Psoas muscle (tissue), 8 donors: ENCODE measurements around the gene NFU1. TPM values are rescaled to one million over a fixed set of nuclear protein-coding genes. Genes with fewer than 3 reads are reported as not detected.

Experiments used
- ATAC-seq, 4 donors: fragments of 200-7000 bp; cut with Tn5 transposase; one replicate each; pipeline ENCODE4 v1.9.1; 2020; ENCODE audit warnings: moderate library complexity in 3 of 4, mild to moderate bottlenecking in 2 of 4
- DNase-seq, 2 donors: peaks; one replicate each; pipeline ENCODE4 v3.0.0-alpha.2; 2020
- H3K27ac ChIP-seq: fragments of 200-600 bp; one replicate; pipeline ENCODE4 v1.8.0; 2022
- H3K27me3 ChIP-seq, 3 donors: fragments of 200-600 bp in 1 of 3; one replicate each; pipeline versions ENCODE4 v1.6.1 to v1.8.0; 2013 to 2022; ENCODE audit warnings: low read length in 2 of 3, mild to moderate bottlenecking in 2 of 3, moderate library complexity in 1 of 3; ENCODE audit not compliant: insufficient read depth in 3 of 3
- H3K36me3 ChIP-seq, 2 donors: fragments of 200-600 bp in 1 of 2; one replicate each; pipeline versions ENCODE4 v1.6.1 to v1.8.0; 2013 to 2022; ENCODE audit warnings: low read depth in 1 of 2, mild to moderate bottlenecking in 1 of 2, moderate library complexity in 1 of 2; ENCODE audit not compliant: insufficient read depth in 1 of 2
- H3K4me1 ChIP-seq: fragments of 200-600 bp; one replicate; pipeline ENCODE4 v1.8.0; 2022
- H3K4me3 ChIP-seq: fragments of 200-600 bp; one replicate; pipeline ENCODE4 v1.8.0; 2022; ENCODE audit warnings: mild to moderate bottlenecking
- H3K9me3 ChIP-seq: fragments of 200-600 bp; one replicate; pipeline ENCODE4 v1.8.0; 2022
- CTCF ChIP-seq: fragments of 200-600 bp; IDR thresholded peaks from one replicate; pipeline ENCODE4 v1.8.0; 2022; ENCODE audit warnings: antibody characterized with exemption
- WGBS, 3 donors: extraction: QIAGEN DNeasy Blood & Tissue Kit; methylation state at CpG; one replicate each; pipeline versions ENCODE4 v1.1.6 to v1.1.7; 2013; 5-methylcytosine and 5-hydroxymethylcytosine counted together
- intact Hi-C, 2 donors: fragments of 100-400 bp; cut with DNase I; formaldehyde crosslinking; loops; one replicate each; pipeline versions ENCODE4 v1.11.0 to v1.14.2; 2022
- polyA plus RNA-seq, 3 donors: library from polyadenylated mRNA; stranded (reverse); fragments of 200-250 nt; gene quantifications; one replicate each; pipeline ENCODE4 v1.2.3, GENCODE V29; 2013
- total RNA-seq, 4 donors: library from RNA; stranded (reverse); fragmentation: NEBNext Ultra II Directional in 2 of 4; extraction: Animal tissue kit (Norgen Biotek cat#: 25700) in 2 of 4; gene quantifications; one replicate each; pipeline versions ENCODE4 v1.2.1 to v1.2.4, GENCODE V29; 2021 to 2023
- donor health status: healthy with polysubstance abuse.
- donor health status: DM: no; HTN: no; CAD: no; lungs with moderate emphysema.
- donor health status: Bipolar disorder and iron deficiency.
- donor health status: healthy.
- donor health status: DM: yes; HTN: yes; CAD: no.
- donor health status: DM: no; HTN: no; CAD: no.
- donor health status: DM: no; HTN: no; CAD: no.
- donor health status: DM: yes; HTN: yes; CAD: no.

NFU1 gene
- total and polyA plus RNA-seq, 7 donors, result 36.5 to 112 (median 83.4) TPM

DNA sequence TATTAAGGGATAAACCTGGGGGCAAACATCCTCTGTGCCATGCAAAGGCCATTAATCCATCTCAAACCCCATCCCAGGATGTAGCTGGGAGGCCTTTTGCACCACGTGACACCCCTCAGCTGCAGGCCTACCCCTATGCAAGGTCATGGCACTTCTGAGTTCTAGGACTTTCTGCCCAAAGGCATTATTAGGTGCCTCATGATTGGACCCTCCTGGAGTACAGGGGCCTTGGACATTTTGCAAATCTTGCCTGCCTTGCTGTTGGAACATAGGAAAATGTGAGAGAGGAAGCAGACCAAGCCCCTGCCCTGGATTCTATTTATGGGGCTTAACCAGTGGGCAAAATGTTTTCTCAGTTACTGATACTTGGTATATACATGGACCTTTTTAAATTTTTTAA lies 44.2 kb upstream of the NFU1 start:
- intact Hi-C loops, result no loop called here
- DNase-seq (no peak), ATAC-seq (no peak)
- Histone ChIP-seq H3K27ac (no peak overlapping the region), H3K9me3 (no peaks in the 10 kb centered on the region), H3K36me3 (peaks cover 3 to 73% of the 10 kb centered on the region in 2 donors), H3K27me3 (no peaks in the 10 kb centered on the region), H3K4me3 (no peak overlapping the region), H3K4me1 (no peaks in the 10 kb centered on the region)
- 95 to 100% (median 96%) methylated on average over 1 of the region's 1 CpG for WGBS, 3 donors
- no peak for TF ChIP-seq CTCF

DNA sequence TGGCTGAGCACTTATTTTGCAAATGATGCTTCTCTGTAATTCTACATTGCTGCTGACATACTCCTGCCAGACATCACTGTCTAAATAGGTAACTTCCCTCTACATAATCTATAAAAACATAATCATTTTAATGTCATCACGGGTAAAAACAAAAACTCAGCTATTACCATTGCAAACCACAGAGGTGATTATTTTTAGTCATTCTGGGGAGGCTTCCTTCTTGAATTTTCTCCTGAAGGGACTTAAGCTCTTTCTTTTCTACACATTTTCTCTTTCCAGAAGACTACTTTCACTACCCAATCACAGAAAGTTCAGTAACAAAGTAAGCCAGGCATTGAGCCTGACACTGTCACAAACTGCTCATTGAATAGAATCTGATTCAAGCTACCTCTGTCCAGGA lies 40.4 kb upstream of the NFU1 start:
- intact Hi-C loops, result no loop called here

GRCh38 chr2:69474688-69475087 lies 37.5 kb upstream of the NFU1 start:
- no peak for DNase-seq
- no peaks in the 10 kb centered on the region for H3K9me3 ChIP-seq
- no peak for ATAC-seq
- 65 to 75% (median 73%) methylated on average over 2 of the region's 2 CpGs for WGBS, 3 donors
- H3K4me3 ChIP-seq, result no peak overlapping the region
- TF ChIP-seq CTCF, result no peak
- H3K36me3 ChIP-seq, result peaks cover 3 to 59% of the 10 kb centered on the region in 2 donors
- no peak overlapping the region for H3K27ac ChIP-seq
- intact Hi-C loops, result no loop called here
- no peaks in the 10 kb centered on the region for H3K27me3 ChIP-seq
- no peaks in the 10 kb centered on the region for H3K4me1 ChIP-seq

More for the DNA sequence above, 40.4 kb upstream of the NFU1 start:
- no peak for ATAC-seq
- Histone ChIP-seq H3K27me3 (no peaks in the 10 kb centered on the region), H3K4me1 (no peaks in the 10 kb centered on the region), H3K27ac (no peak overlapping the region), H3K9me3 (no peaks in the 10 kb centered on the region), H3K4me3 (no peak overlapping the region), H3K36me3 (peaks cover 3 to 86% of the 10 kb centered on the region in 2 donors)
- WGBS, 3 donors, result 81 to 94% (median 86%) methylated on average over 1 of the region's 1 CpG
- DNase-seq, result no peak
- no peak for TF ChIP-seq CTCF

- DNase-seq, result no peak
- Histone ChIP-seq H3K27ac (no peak overlapping the region), H3K4me3 (no peak overlapping the region), H3K9me3 (no peaks in the 10 kb centered on the region), H3K36me3 (peaks cover 0 to 30% of the 10 kb centered on the region in 2 donors), H3K4me1 (no peaks in the 10 kb centered on the region), H3K27me3 (no peaks in the 10 kb centered on the region)
- no peak for ATAC-seq
- TF ChIP-seq CTCF, result no peak
- 86 to 93% (median 90%) methylated on average over 2 of the region's 2 CpGs for WGBS, 3 donors
- intact Hi-C loops, result no loop called here
Observed at GRCh38 chr2:69471793-69472192, 34.6 kb upstream of the NFU1 start.

DNA sequence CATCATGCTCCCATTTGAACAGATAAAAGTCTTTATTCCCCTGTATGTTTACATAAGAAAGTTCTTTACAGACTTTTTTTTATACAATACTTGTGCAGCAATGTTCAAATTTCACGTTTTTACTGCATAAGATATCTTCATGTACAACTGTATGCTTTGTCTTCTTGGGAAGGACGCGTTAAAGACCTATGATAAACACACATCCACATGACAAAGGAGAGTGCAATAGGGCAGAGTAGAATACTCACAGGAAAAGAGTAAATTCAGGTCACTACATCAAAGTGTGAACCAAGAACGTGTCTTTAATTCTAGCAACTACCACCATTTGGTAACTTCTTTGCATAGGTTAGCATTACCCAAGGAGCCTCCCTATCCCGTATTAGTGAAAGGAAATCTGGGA lies 33.7 kb upstream of the NFU1 start:
- no peak overlapping the region for H3K4me3 ChIP-seq
- intact Hi-C loops, result no loop called here
- DNase-seq, result no peak
- TF ChIP-seq CTCF, result no peak
- no peaks in the 10 kb centered on the region for H3K4me1 ChIP-seq
- H3K27ac ChIP-seq, result no peak overlapping the region
- H3K9me3 ChIP-seq, result no peaks in the 10 kb centered on the region
- 75 to 89% (median 89%) methylated on average over 5 of the region's 5 CpGs for WGBS, 3 donors
- H3K36me3 ChIP-seq, result peaks cover 0 to 24% of the 10 kb centered on the region in 2 donors
- H3K27me3 ChIP-seq, result no peaks in the 10 kb centered on the region
- no peak for ATAC-seq
